Uterus (tissue), 2 donors: ENCODE results near the gene SVIL.

Source experiments
- CTCF ChIP-seq, 4 experiments: fragments of 200-600 bp in 2 of 4; fragments of 450-650 bp in 2 of 4; sonication (generic) in 2 of 4; IDR thresholded peaks; one replicate each; pipeline ENCODE4 v1.5.1; 2016 to 2019; ENCODE audit warnings: antibody characterized with exemption in 4 of 4, mild to moderate bottlenecking in 2 of 4, moderate library complexity in 1 of 4
- POLR2A ChIP-seq, 2 donors: fragments of 450-650 bp; IDR thresholded peaks; one replicate each; pipeline ENCODE4 v1.6.1; 2016; ENCODE audit warnings: antibody characterized with exemption in 2 of 2, mild to moderate bottlenecking in 1 of 2, moderate library complexity in 1 of 2

- TF ChIP-seq CTCF (IDR thresholded peaks at IDR 0.05) = no peak
- no peak for TF ChIP-seq POLR2A (IDR thresholded peaks at IDR 0.05)
These were observed 188.4 kb downstream of the SVIL start for GRCh38 chr10:29446327-29446726.
